Mucosa of rectum (tissue), 2 donors: Measurements from ENCODE around the gene ANHX.

Source experiments
- H3K27ac ChIP-seq, 2 donors: one replicate each; pipeline ENCODE4 v1.7.0; 2013; ENCODE audit warnings: inconsistent platforms in 2 of 2, low read depth in 2 of 2, low read length in 2 of 2
- H3K27me3 ChIP-seq, 2 donors: one replicate each; pipeline ENCODE4 v1.7.0; 2013; ENCODE audit warnings: low read length in 2 of 2; ENCODE audit not compliant: control insufficient read depth in 2 of 2, insufficient read depth in 2 of 2
- H3K36me3 ChIP-seq, 2 donors: one replicate each; pipeline ENCODE4 v1.7.0; 2013; ENCODE audit warnings: low read length in 2 of 2; ENCODE audit not compliant: control insufficient read depth in 2 of 2, insufficient read depth in 2 of 2
- H3K4me1 ChIP-seq, 2 donors: one replicate each; pipeline ENCODE4 v1.7.0; 2013; ENCODE audit warnings: low read length in 2 of 2, mild to moderate bottlenecking in 1 of 2; ENCODE audit not compliant: control insufficient read depth in 2 of 2, insufficient read depth in 2 of 2
- H3K4me3 ChIP-seq, 2 donors: one replicate each; pipeline ENCODE4 v1.7.0; 2013; ENCODE audit warnings: low read length in 2 of 2
- H3K9ac ChIP-seq, 2 donors: one replicate each; pipeline ENCODE4 v1.7.0; 2013; ENCODE audit warnings: low read length in 2 of 2, low read depth in 1 of 2, mild to moderate bottlenecking in 1 of 2
- H3K9me3 ChIP-seq, 2 donors: one replicate each; pipeline ENCODE4 v1.7.0; 2013; ENCODE audit warnings: low read length in 2 of 2; ENCODE audit not compliant: control insufficient read depth in 2 of 2
- donor health status: healthy.
- donor health status: Normal muscosa, but diverticular disease.

The ANHX gene

DNA sequence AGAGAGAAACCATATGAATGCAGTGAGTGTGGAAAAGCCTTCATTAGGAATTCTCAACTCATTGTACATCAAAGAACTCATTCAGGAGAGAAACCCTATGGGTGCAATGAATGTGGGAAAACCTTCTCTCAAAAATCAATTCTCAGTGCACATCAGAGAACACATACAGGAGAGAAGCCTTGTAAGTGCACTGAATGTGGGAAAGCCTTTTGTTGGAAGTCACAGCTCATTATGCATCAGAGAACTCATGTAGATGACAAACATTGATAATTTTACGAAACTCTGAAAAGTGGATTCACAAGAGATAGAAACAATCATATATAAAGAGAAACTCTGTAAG is 31.4 kb downstream of the ANHX start:
- no peaks in the 10 kb centered on the region for H3K27me3 ChIP-seq
- peak overlapping the region; percentile 41 to 48 for H3K4me3 ChIP-seq
- peaks cover 27 to 35% of the 10 kb centered on the region in 2 donors for H3K36me3 ChIP-seq
- no peak overlapping the region for H3K27ac ChIP-seq
- H3K4me1 ChIP-seq: no peaks in the 10 kb centered on the region
- H3K9ac ChIP-seq: no peak overlapping the region
- H3K9me3 ChIP-seq: peaks cover 54 to 65% of the 10 kb centered on the region in 2 donors

DNA sequence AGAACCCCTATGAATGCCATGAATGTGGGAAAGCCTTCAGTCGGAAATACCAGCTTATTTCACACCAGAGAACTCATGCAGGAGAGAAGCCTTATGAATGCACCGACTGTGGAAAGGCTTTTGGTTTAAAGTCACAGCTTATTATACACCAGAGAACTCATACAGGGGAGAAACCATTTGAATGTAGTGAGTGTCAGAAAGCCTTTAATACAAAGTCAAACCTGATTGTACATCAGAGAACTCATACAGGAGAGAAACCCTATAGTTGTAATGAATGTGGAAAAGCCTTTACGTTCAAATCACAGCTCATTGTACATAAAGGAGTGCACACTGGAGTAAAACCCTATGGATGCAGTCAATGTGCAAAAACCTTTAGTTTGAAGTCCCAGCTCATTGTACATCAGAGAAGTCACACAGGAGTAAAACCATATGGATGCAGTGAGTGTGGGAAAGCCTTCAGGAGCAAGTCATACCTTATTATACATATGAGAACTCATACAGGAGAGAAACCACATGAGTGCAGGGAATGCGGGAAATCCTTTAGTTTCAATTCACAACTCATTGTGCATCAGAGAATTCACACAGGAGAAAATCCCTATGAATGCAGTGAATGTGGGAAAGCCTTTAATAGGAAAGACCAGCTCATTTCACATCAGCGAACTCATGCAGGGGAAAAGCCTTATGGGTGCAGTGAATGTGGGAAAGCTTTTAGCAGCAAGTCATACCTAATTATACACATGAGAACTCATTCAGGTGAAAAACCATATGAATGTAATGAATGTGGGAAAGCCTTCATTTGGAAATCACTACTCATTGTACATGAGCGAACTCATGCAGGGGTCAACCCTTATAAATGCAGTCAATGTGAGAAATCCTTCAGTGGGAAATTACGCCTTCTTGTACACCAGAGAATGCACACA is 32.1 kb downstream of the ANHX start:
- Histone ChIP-seq H3K4me1 (no peaks in the 10 kb centered on the region), H3K27ac (no peak overlapping the region), H3K9ac (no peak overlapping the region), H3K36me3 (peaks cover 27 to 35% of the 10 kb centered on the region in 2 donors), H3K9me3 (peaks cover 54 to 64% of the 10 kb centered on the region in 2 donors), H3K4me3 (peak overlapping the region; percentile 41 to 48), H3K27me3 (no peaks in the 10 kb centered on the region)

DNA sequence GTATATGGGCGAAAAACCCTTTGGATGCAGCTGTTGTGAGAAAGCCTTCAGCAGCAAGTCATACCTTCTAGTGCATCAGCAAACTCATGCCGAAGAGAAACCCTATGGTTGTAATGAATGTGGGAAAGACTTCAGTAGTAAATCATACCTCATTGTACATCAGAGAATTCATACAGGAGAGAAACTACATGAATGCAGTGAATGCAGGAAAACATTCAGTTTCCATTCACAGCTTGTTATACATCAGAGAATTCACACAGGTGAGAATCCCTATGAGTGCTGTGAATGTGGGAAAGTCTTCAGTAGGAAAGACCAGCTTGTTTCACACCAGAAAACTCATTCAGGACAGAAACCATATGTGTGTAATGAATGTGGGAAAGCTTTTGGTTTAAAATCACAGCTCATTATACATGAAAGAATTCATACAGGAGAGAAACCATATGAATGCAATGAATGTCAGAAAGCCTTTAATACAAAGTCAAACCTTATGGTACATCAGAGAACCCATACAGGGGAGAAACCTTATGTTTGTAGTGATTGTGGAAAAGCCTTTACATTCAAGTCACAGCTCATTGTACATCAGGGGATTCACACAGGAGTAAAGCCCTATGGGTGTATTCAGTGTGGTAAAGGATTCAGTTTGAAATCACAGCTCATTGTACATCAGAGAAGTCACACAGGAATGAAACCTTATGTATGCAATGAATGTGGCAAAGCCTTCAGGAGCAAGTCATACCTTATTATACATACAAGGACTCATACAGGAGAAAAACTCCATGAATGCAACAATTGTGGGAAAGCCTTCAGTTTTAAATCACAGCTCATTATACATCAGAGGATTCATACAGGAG is 33.0 kb downstream of the ANHX start:
- H3K4me3 ChIP-seq: peak overlapping the region; percentile 30 to 48
- peaks cover 27 to 35% of the 10 kb centered on the region in 2 donors for H3K36me3 ChIP-seq
- no peak overlapping the region for H3K9ac ChIP-seq
- H3K4me1 ChIP-seq: no peaks in the 10 kb centered on the region
- H3K27me3 ChIP-seq: no peaks in the 10 kb centered on the region
- no peak overlapping the region for H3K27ac ChIP-seq
- H3K9me3 ChIP-seq: peaks cover 51 to 60% of the 10 kb centered on the region in 2 donors

DNA sequence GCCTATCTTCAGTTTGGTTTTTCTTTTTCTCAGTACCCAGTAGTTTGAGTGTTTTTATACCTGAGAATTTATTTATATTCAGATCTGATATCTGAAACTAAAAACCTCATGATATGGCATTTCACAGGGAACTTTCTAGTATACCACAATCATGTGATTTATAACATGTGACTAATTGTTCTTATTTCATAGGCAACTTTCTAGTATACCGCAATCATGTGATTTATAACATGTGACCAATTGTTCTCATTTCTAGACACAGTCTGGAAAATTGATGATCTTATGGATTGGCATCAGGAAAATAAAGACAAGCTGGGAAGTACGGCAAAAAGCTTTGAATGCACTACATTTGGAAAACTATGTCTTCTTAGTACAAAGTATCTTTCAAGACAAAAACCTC is 33.8 kb downstream of the ANHX start:
- peak overlapping the region in 1 of 2 donors; percentile 5 for H3K4me3 ChIP-seq
- peaks cover 27 to 35% of the 10 kb centered on the region in 2 donors for H3K36me3 ChIP-seq
- H3K9ac ChIP-seq: no peak overlapping the region
- H3K4me1 ChIP-seq: no peaks in the 10 kb centered on the region
- no peaks in the 10 kb centered on the region for H3K27me3 ChIP-seq
- peaks cover 51 to 58% of the 10 kb centered on the region in 2 donors for H3K9me3 ChIP-seq
- H3K27ac ChIP-seq: no peak overlapping the region

DNA sequence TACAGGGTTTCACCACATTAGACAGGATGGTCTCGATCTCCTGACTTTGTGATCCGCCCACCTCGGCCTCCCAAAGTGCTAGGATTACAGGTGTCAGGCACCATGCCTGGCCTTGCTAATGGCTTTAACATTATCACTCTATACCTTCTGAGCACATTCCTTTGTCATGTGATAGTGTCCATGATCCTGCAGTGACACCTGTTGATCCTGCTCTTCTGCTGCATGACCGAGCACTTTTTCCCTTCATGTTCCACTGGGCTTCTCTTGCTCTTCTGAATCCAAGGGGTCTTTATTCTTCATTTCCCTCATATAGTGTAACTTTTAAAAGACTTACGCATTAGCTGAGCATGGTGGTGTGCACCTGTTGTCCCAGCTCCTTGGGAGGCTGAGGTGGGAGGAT is 42.8 kb downstream of the ANHX start:
- Histone ChIP-seq H3K9me3 (peaks cover 60 to 62% of the 10 kb centered on the region in 2 donors), H3K36me3 (peaks cover 79 to 80% of the 10 kb centered on the region in 2 donors), H3K9ac (no peak overlapping the region), H3K4me1 (no peaks in the 10 kb centered on the region), H3K27me3 (no peaks in the 10 kb centered on the region), H3K4me3 (peak overlapping the region in 1 of 2 donors; percentile 48), H3K27ac (no peak overlapping the region)

DNA sequence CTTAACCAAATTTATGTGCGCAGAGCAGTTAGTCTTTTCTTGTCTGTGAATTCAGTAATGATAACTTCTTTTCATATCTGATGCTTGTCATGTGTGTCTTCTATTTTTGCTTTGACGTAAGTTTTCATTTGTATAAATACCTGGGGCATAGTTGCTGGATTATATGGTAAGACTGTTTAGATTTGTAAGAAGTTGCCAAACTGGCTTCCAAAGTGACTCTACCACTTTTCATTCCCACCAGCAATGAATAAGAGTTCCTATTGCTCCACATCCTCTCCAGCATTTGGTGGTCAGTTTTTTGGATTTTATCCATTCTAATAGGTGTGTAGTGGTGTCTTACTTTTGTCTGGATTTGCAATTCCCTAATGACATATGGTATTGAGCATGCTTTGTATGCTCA is 45.5 kb downstream of the ANHX start:
- Histone ChIP-seq H3K27ac (no peak overlapping the region), H3K36me3 (peaks cover 89 to 92% of the 10 kb centered on the region in 2 donors), H3K4me3 (no peak overlapping the region), H3K4me1 (no peaks in the 10 kb centered on the region), H3K9ac (no peak overlapping the region), H3K9me3 (peaks cover 66 to 71% of the 10 kb centered on the region in 2 donors), H3K27me3 (no peaks in the 10 kb centered on the region)

DNA sequence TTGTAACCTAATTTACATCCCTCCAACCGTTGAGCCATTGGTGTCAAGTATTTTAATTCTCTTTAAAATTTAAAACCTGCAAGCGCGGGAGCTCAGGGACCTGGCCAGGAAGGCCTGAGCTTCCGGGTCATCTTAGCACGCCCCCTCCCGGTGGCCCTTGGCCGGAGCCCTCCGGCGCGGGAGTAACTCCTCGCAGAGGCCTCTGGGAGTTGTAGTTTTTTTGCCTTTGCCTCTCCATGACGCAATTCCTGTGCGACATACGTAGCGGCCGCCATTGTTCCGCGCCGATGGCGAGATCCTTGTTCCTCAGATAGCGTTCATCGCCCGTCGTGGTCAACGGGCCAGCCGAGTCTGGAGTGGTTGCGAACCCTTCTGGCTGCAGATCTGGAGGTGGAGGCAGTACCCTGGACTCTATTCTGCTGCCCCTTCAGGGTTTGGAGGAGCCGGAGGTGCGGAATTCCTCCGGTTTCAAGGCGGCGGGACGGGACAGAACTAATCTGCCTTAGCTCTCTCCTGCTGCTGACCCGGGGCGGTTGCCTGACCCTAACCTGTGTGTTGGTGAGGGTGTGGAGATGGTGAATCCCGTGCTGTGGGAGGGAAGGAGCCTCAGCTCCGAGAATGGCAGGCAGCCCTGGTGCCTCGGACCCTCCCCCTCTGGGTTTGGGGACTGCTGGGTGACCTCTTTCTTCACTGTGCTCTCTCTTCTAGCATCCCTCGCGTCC is 54.3 kb downstream of the ANHX start, which contains the start of gene ZNF268:
TSS of gene ZNF268 (plus strand) at position 258 of the 722 bp plus-strand sequence. CDS start 503 bp downstream, outside the sequence.
- Histone ChIP-seq H3K4me3 (peak within 1 kb of the TSS; percentile 85 to 95), H3K27me3 (no peaks in the 10 kb centered on the region), H3K27ac (peak within 1 kb of the TSS; percentile 6 to 56), H3K9ac (peak within 1 kb of the TSS; percentile 80 to 87), H3K9me3 (peaks cover 18 to 21% of the 10 kb centered on the region in 2 donors), H3K4me1 (peaks cover 5 to 6% of the 10 kb centered on the region in 2 donors), H3K36me3 (peaks cover 25 to 29% of the 10 kb centered on the region in 2 donors)

DNA sequence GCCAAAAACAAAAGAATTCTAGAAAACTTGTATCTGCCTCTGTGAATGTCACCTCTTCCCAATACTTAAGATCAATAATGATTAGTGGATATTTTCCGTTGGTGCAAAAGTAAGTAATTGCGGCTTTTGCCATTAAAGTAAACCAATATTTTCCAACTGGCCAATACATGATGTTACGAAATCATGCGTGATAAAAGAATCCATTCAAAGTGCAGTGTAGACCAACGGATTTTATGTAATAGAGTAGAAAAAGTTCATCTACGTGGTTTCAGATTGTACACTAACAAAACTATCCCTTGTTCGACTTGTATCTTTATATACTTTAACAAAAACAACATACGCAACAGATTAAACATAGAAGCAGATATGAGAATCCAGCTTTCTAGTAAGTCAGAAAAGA is 55.0 kb downstream of the ANHX start:
- Histone ChIP-seq H3K9me3 (peaks cover 15 to 21% of the 10 kb centered on the region in 2 donors), H3K4me1 (peaks cover 5 to 6% of the 10 kb centered on the region in 2 donors), H3K36me3 (peaks cover 20 to 23% of the 10 kb centered on the region in 2 donors), H3K27me3 (no peaks in the 10 kb centered on the region), H3K4me3 (peak overlapping the region in 1 of 2 donors; percentile 95), H3K27ac (no peak overlapping the region), H3K9ac (no peak overlapping the region)

DNA sequence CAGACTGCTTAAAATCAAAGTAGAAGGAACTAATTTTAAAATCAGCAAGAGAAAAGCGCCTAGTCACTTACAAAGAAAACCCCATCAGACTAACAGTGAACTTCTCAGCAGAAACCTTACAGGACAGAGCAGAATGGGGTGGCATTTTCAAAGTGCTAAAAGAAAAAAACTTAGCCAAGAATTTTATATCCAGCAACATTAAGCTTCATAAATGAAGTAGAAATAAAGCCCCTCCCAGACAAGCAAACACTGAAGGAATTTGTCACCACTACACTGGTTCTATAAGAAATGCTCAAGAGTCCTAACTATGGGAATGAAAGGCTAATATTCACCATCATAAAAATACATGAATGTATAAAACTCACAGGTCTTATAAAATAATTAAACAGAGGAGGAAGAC is 60.8 kb downstream of the ANHX start:
- Histone ChIP-seq H3K4me3 (no peak overlapping the region), H3K9me3 (peaks cover 19 to 21% of the 10 kb centered on the region in 2 donors), H3K27me3 (no peaks in the 10 kb centered on the region), H3K4me1 (no peaks in the 10 kb centered on the region), H3K27ac (no peak overlapping the region), H3K36me3 (no peaks in the 10 kb centered on the region), H3K9ac (no peak overlapping the region)
